ENCODE data around the gene WDR90.

GRCh38 chr16:621526-622105, 27.5 kb upstream of the WDR90 start:
- TF ChIP-seq CTCF (IDR thresholded peaks at IDR 0.05), result no peak
- no peak for TF ChIP-seq POLR2A (IDR thresholded peaks at IDR 0.05)
